ENCODE data around the gene UBE2F.

Gene UBE2F

DNA sequence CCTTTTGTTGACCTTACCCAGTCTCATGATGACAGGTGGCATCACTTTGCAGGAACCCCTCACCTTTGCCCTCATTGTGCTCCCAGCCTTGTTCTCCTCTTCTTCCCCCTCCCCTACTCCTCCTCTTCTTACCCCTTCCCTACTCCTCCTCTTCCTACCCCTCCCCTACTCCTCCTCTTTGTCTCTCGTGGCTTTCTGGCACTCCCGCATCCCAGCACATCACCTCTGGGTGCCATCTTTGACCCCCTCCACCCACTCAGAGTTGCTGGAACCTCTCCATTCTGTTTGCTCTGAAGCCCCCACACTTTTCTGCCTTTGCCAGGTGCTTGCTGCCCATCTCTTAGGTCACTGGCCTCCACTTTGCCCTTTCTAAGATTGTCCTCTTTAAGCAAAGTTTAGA lies 17.1 kb downstream of the UBE2F start:
- H3K4me2 ChIP-seq (ENCODE audit: low read length) = no peak overlapping the region
- no peak overlapping the region for H2AFZ ChIP-seq (ENCODE audit: low read depth, low read length)
- H3K27me3 ChIP-seq (ENCODE audit: low read depth, low read length) = no peaks in the 10 kb centered on the region
- no peak overlapping the region for H3K4me3 ChIP-seq (ENCODE audit: low read length)
- TF ChIP-seq EZH2phosphoT487 (IDR thresholded peaks at IDR 0.05; ENCODE audit: low read depth) = no peak
- TF ChIP-seq CTCF (IDR thresholded peaks at IDR 0.05; ENCODE audit: low read depth, low read length) = no peak
- H3K36me3 ChIP-seq (replicated peaks; ENCODE audit: low read depth, low read length) = no peaks in the 10 kb centered on the region
- no peaks in the 10 kb centered on the region for H3K9me3 ChIP-seq (ENCODE audit: insufficient read depth, low read length)
- H4K20me1 ChIP-seq (ENCODE audit: insufficient read depth, low read length) = no peaks in the 10 kb centered on the region
- no peak overlapping the region for H3K27ac ChIP-seq (ENCODE audit: low read length)
- H3K4me1 ChIP-seq (ENCODE audit: low read length) = no peaks in the 10 kb centered on the region
- H3K9ac ChIP-seq (ENCODE audit: low read length) = no peak overlapping the region
- H3K79me2 ChIP-seq (ENCODE audit: low read length) = peaks cover 8% of the 10 kb centered on the region

DNA sequence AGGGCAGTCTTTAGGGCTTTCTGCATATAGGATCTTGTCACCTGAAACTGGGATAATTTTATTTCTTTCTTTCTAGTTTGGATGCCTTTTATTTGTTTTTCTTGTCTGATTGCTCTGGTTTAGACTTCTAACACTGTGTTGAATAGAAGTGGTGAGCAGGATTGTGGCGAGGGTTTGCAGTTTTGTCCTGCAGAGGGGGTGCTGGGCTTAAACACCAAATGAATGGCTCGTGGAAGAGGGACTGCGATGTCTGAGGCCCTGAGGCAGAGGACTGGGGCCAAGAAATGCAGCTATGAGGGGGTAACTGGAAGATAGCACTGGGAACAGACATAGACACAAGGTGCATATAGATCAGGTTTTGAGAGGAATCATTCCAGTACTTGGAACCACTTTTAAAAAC lies 20.5 kb downstream of the UBE2F start:
- H3K9me3 ChIP-seq (ENCODE audit: insufficient read depth, low read length) = no peaks in the 10 kb centered on the region
- TF ChIP-seq EZH2phosphoT487 (IDR thresholded peaks at IDR 0.05; ENCODE audit: low read depth) (no peak), CTCF (IDR thresholded peaks at IDR 0.05; ENCODE audit: low read depth, low read length) (no peak)
- no peak overlapping the region for H3K4me3 ChIP-seq (ENCODE audit: low read length)

DNA sequence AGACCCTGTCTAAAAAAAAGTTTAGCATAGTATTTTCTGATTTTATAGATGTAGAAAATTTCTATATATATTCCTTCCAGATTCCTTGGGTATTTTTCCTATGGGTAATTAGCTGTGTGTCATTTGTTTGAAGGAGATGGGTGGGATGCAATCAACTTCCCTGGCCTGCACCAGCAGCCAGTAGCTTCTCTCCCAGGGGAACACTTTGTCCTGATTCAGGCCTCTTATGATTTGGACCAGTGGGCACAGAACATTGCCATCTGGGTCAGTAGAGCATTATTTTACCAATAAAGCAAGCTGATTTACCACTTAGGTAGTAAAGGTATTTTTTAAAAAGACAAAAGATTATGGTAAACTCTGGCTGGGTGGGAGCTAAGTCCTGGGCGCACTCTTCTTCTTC lies 26.9 kb downstream of the UBE2F start:
- H3K9ac ChIP-seq (ENCODE audit: low read length) = no peak overlapping the region
- H4K20me1 ChIP-seq (ENCODE audit: insufficient read depth, low read length) = no peaks in the 10 kb centered on the region
- H3K27me3 ChIP-seq (ENCODE audit: low read depth, low read length) = no peaks in the 10 kb centered on the region
- no peak overlapping the region for H3K27ac ChIP-seq (ENCODE audit: low read length)
- no peaks in the 10 kb centered on the region for H3K79me2 ChIP-seq (ENCODE audit: low read length)
- no peaks in the 10 kb centered on the region for H3K4me1 ChIP-seq (ENCODE audit: low read length)
- no peaks in the 10 kb centered on the region for H3K9me3 ChIP-seq (ENCODE audit: insufficient read depth, low read length)
- no peak overlapping the region for H2AFZ ChIP-seq (ENCODE audit: low read depth, low read length)
- no peaks in the 10 kb centered on the region for H3K36me3 ChIP-seq (replicated peaks; ENCODE audit: low read depth, low read length)
- H3K4me2 ChIP-seq (ENCODE audit: low read length) = no peak overlapping the region
- H3K4me3 ChIP-seq (ENCODE audit: low read length) = no peak overlapping the region
- TF ChIP-seq EZH2phosphoT487 (IDR thresholded peaks at IDR 0.05; ENCODE audit: low read depth) (no peak), CTCF (IDR thresholded peaks at IDR 0.05; ENCODE audit: low read depth, low read length) (no peak)

More for the DNA sequence above, 20.5 kb downstream of the UBE2F start:
- peaks cover 8% of the 10 kb centered on the region for H3K79me2 ChIP-seq (ENCODE audit: low read length)
- no peaks in the 10 kb centered on the region for H3K4me1 ChIP-seq (ENCODE audit: low read length)
- no peaks in the 10 kb centered on the region for H4K20me1 ChIP-seq (ENCODE audit: insufficient read depth, low read length)
- no peaks in the 10 kb centered on the region for H3K36me3 ChIP-seq (replicated peaks; ENCODE audit: low read depth, low read length)
- H2AFZ ChIP-seq (ENCODE audit: low read depth, low read length) = no peak overlapping the region
- no peak overlapping the region for H3K27ac ChIP-seq (ENCODE audit: low read length)
- H3K27me3 ChIP-seq (ENCODE audit: low read depth, low read length) = no peaks in the 10 kb centered on the region
- H3K9ac ChIP-seq (ENCODE audit: low read length) = no peak overlapping the region
- H3K4me2 ChIP-seq (ENCODE audit: low read length) = no peak overlapping the region

DNA sequence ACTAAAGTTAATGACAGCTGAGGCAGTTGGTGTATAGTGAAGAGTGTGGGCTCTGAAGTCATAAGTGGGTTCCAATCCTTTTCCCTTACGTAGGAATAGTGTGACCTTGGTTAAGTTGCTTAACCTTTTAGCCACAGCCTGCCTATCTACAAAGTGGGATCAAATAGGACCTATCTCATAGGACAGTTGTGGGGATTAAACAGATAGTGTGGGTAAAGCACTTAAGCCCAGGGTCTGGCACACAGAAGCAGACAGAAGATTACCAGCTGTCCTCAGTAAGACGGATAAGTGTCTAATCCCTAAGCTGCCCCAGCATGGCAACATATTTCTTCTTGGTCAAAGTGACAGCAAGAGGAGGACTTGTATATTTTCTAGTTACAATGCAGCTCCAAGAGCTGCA lies 28.2 kb downstream of the UBE2F start:
- no peaks in the 10 kb centered on the region for H4K20me1 ChIP-seq (ENCODE audit: insufficient read depth, low read length)
- no peaks in the 10 kb centered on the region for H3K9me3 ChIP-seq (ENCODE audit: insufficient read depth, low read length)
- H3K4me1 ChIP-seq (ENCODE audit: low read length) = no peaks in the 10 kb centered on the region
- no peak overlapping the region for H3K4me2 ChIP-seq (ENCODE audit: low read length)
- no peak overlapping the region for H3K4me3 ChIP-seq (ENCODE audit: low read length)
- no peaks in the 10 kb centered on the region for H3K36me3 ChIP-seq (replicated peaks; ENCODE audit: low read depth, low read length)
- H2AFZ ChIP-seq (ENCODE audit: low read depth, low read length) = no peak overlapping the region
- H3K79me2 ChIP-seq (ENCODE audit: low read length) = no peaks in the 10 kb centered on the region
- no peak overlapping the region for H3K9ac ChIP-seq (ENCODE audit: low read length)
- no peaks in the 10 kb centered on the region for H3K27me3 ChIP-seq (ENCODE audit: low read depth, low read length)
- TF ChIP-seq EZH2phosphoT487 (IDR thresholded peaks at IDR 0.05; ENCODE audit: low read depth) = no peak
- TF ChIP-seq CTCF (IDR thresholded peaks at IDR 0.05; ENCODE audit: low read depth, low read length) = no peak
- H3K27ac ChIP-seq (ENCODE audit: low read length) = no peak overlapping the region
